GM20000 (cell line): ENCODE data around the gene RASEF.

Experiments used
- DNase-seq: peaks from one replicate; pipeline ENCODE4 v3.0.0; 2012; ENCODE audit warnings: low spot score
- TF ChIP-seq, protein P1 (sequence below): IDR thresholded peaks from 2 replicates; pipeline ENCODE4 v1.5.1; 2012; ENCODE audit warnings: mild to moderate bottlenecking, control low read depth; ENCODE audit errors: extremely low read depth, missing control alignments

RASEF gene

DNA sequence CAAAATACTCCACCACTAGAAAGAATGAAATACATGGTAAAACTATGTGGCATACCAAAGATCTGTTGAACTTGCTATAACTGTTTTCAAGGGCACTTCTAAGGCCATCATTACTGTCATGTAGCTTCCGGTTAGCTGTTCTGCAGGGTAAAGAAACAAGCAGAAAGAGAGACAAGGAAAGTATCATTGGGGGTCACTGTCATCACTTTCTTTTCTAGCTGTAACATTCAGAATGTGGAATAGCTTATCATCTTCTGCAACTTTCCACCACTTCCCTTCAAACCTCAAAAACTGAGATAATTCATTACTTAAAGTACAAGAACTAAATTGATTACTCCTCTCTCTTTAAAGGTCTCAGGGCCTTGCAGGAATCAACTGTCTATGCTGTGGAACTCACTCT lies 57.6 kb downstream of the RASEF start:
- TF ChIP-seq, protein P1, sequence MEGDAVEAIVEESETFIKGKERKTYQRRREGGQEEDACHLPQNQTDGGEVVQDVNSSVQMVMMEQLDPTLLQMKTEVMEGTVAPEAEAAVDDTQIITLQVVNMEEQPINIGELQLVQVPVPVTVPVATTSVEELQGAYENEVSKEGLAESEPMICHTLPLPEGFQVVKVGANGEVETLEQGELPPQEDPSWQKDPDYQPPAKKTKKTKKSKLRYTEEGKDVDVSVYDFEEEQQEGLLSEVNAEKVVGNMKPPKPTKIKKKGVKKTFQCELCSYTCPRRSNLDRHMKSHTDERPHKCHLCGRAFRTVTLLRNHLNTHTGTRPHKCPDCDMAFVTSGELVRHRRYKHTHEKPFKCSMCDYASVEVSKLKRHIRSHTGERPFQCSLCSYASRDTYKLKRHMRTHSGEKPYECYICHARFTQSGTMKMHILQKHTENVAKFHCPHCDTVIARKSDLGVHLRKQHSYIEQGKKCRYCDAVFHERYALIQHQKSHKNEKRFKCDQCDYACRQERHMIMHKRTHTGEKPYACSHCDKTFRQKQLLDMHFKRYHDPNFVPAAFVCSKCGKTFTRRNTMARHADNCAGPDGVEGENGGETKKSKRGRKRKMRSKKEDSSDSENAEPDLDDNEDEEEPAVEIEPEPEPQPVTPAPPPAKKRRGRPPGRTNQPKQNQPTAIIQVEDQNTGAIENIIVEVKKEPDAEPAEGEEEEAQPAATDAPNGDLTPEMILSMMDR: no peak

DNA sequence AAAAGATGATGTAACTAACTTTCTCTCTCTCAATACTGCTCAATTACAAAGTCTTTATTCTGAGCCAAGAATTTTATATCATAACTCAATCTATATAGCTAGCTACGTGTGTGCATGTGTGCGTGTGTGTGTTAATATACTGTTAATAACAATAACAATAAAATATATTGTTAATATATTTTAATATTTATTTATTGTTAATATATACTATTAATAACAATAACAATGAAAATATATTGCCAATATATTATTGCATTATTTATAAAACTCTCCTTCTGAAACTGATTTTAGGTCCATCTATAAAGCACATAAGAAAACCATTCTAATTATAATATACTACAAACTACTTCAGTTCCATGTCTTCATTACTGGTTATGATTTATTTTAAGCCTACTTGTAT lies 60.6 kb downstream of the RASEF start:
- TF ChIP-seq, protein P1: no peak
- DNase-seq: no peak

More for the DNA sequence above, 57.6 kb downstream of the RASEF start:
- no peak for DNase-seq

DNA sequence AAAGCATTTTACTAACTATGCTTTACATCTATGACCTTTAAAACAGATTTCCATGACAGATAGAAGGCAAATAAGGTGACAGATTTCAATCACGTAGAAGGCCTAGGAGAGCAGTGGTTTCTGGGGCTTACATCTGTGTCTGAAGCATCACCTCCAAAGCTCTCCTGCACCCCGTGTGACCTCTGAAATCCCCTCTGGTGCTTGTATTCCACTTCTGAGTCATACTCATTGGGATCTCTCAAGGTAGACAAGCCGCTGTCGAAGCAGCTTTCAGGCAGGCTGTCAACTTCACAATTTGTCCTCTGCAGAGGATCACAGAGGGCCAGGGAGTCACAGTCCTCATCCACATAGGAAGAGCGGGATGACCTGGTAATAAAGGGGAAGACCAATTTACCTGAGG lies 62.2 kb downstream of the RASEF start:
- TF ChIP-seq, protein P1: no peak
- no peak for DNase-seq

DNA sequence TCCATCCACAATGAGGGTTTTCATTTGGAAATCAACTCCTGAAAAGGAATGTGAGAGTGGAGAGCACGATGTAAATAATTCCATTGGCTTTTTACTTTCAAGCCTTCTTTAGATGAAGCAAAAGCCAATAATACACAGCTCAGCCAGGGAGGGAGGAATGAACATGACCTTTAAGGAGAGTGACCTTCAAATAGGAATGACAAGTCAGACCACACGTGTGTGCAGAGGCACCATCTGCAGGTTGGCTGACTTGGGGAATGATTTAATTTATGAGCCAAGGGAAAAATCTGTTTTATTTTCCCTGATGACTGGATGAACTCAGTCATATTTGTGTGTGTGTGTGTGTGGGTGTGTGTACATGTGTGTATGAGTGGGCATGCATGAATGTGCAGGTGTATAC lies 64.5 kb downstream of the RASEF start:
- DNase-seq: no peak
- TF ChIP-seq, protein P1: no peak

DNA sequence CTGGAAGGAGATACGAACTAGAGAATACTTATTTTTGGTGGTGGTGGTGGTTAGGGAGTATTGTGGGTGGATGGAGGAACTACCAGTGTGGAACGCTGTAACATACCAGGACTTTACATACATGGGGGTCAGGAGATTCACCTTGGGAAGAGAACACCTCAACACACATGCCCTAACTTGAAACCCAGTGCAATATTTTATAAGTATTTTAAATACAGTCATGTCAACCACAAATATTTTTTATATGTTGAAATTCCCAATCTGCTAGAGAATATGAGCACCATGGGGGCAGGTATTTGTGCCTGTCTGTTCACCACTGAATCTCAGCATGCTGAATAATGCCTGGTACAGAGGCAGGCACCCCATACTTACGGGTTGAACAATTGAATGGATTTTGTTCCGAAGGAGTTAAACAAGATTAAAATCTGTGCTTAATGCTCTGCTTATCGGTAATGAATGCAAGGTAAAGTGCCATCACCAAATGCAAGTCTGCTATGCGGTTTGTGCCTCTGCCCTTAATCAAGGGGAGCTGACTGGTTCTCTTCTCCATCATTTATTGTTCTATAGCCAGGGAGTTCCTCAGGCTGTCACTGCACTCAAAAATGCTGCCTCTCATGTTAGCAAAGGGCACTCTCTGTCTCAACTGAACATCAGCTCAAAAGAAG lies 65.3 kb downstream of the RASEF start:
- no peak for DNase-seq
- TF ChIP-seq, protein P1: no peak

DNA sequence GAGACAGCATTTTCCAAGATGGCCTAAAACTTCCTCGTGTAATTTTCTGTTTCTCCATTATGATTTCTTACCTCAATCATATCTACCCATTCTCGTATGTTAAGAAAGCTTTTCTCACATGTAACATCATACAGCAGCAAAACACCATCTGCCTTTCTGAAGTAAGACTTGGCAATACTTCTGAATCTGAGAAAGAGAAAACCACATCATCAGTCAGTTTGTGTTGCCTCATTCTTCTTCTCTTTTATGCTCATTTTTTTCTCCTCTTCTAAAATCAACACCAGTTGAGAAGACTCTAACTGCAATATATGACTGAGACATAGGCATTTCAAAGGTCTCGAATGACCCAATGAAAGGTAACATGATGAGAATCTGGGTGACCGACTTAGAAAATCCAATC lies 66.0 kb downstream of the RASEF start:
- TF ChIP-seq, protein P1: no peak
- DNase-seq: no peak

DNA sequence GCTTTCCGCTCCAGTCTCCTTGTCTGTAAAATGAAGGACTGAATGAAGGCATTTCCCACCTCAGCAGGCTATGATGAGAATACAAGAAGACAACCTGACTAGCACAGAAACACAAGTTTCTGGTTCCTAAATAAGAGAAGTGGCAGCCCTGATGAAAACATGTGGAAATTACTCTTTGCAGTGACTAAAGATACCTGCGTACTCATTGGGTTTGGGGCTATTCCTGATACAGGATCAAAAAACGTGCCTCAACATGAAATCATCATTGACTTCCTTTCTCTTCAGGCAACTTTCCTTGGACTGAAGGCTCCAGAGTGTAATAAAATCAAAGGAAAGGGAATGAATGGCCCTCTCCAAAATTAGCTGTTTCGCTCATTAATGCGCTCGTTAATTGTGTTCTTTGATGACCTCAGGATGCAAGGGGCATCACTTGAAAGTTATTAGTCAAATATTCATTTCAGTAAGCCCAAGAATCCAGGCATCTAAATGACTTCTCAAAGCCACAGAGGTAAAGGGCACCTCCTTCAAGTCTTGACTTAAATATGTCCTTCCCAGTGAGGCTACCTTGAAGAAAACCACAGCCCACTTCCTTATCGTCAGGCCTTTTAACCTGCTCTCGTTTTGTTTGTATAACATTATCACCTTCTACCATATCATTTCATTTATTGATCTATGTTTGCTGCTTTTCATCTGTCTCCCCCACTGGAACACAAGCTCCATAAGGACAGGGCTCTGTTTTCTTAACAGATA lies 68.9 kb downstream of the RASEF start:
- TF ChIP-seq, protein P1: no peak
- no peak for DNase-seq
